ENCODE data around the gene CRTAP. TPM values are rescaled to one million over a fixed set of nuclear protein-coding genes. Genes with fewer than 3 reads are reported as not detected.

CRTAP gene
- total and polyA plus RNA-seq, 2 of the 13 experiments (the other 11 are each of a cell fraction or from before 2014, with no cell fraction given), result 54.2 to 119 TPM

- TF ChIP-seq FOXP4 (CRISPR knock-in tag; IDR thresholded peaks at IDR 0.05) (no peak; the same call in 1 of the 2 replicates), HNF4G (IDR thresholded peaks at IDR 0.05; ENCODE audit: borderline replicate concordance, low read depth, low read length) (0 out of 2 replicates have a peak, but pooled peaks have one; percentile 10), HNF4G (CRISPR knock-in tag; IDR thresholded peaks at IDR 0.05; ENCODE audit: borderline replicate concordance, low read depth) (no peak), ZNF318 (CRISPR knock-in tag; IDR thresholded peaks at IDR 0.05) (no peak), MED13 (CRISPR knock-in tag; IDR thresholded peaks at IDR 0.05) (peak; percentile 11; the same call in 1 of the 2 replicates), SRF (IDR thresholded peaks at IDR 0.05; ENCODE audit: low read depth, low read length) (peak; percentile 63; the same call in 1 of the 2 replicates), ZNF224 (CRISPR knock-in tag; IDR thresholded peaks at IDR 0.05) (0 out of 2 replicates have a peak, but pooled peaks have one; percentile 51), GABPA (IDR thresholded peaks at IDR 0.05; ENCODE audit: low read depth, low read length) (no peak), GABPA (CRISPR knock-in tag; IDR thresholded peaks at IDR 0.05; ENCODE audit: low read depth) (peak; percentile 57; the same call in 1 of the 2 replicates), NFKB2 (CRISPR knock-in tag; IDR thresholded peaks at IDR 0.05; ENCODE audit: borderline replicate concordance) (0 out of 2 replicates have a peak, but pooled peaks have one; percentile 8), ZSCAN30 (CRISPR knock-in tag; IDR thresholded peaks at IDR 0.05) (no peak), FOSL1 (CRISPR knock-in tag; IDR thresholded peaks at IDR 0.05; ENCODE audit: borderline replicate concordance) (no peak), ZNF317 (CRISPR knock-in tag; IDR thresholded peaks at IDR 0.05) (0 out of 2 replicates have a peak, but pooled peaks have one; percentile 9), NFYC (CRISPR knock-in tag; IDR thresholded peaks at IDR 0.05) (no peak)
These were observed 17.5 kb upstream of the CRTAP start (continued) for GRCh38 chr3:33096093-33096868.

Data from HepG2 (cell line).